PC-9 (cell line): ENCODE data around the gene ETS1.

Experiments
- EZH2 ChIP-seq: fragments of 200-600 bp; sonication (generic); IDR thresholded peaks from 2 replicates; pipeline ENCODE4 v1.8.0; 2017; ENCODE audit warnings: antibody characterized with exemption, low read depth
- TF ChIP-seq, protein P1 (sequence below): fragments of 200-600 bp; sonication (generic); conservative IDR thresholded peaks from 2 replicates; pipeline ENCODE4 v1.6.1; 2017; ENCODE audit warnings: mixed run types, antibody characterized with exemption, mild to moderate bottlenecking, moderate library complexity

- TF ChIP-seq EZH2 = no peak
- TF ChIP-seq, protein P1, sequence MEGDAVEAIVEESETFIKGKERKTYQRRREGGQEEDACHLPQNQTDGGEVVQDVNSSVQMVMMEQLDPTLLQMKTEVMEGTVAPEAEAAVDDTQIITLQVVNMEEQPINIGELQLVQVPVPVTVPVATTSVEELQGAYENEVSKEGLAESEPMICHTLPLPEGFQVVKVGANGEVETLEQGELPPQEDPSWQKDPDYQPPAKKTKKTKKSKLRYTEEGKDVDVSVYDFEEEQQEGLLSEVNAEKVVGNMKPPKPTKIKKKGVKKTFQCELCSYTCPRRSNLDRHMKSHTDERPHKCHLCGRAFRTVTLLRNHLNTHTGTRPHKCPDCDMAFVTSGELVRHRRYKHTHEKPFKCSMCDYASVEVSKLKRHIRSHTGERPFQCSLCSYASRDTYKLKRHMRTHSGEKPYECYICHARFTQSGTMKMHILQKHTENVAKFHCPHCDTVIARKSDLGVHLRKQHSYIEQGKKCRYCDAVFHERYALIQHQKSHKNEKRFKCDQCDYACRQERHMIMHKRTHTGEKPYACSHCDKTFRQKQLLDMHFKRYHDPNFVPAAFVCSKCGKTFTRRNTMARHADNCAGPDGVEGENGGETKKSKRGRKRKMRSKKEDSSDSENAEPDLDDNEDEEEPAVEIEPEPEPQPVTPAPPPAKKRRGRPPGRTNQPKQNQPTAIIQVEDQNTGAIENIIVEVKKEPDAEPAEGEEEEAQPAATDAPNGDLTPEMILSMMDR = no peak
These were observed 113.7 kb downstream of the ETS1 start for GRCh38 chr11:128473636-128474035.
